MCF 10A (cell line): ENCODE measurements around the gene BANF1. TPM values are rescaled to one million over a fixed set of nuclear protein-coding genes. Genes with fewer than 3 reads are reported as not detected.

Experiments used
- BruUV-seq: library from RNA; stranded (reverse); fragments of 400-500 nt; replicated peaks from 2 replicates; lab custom pipeline; 2021; lab: Mats Ljungman, UMichigan
- CTCF ChIA-PET: fragments of 300-600 bp; sonication (Branson Sonifier 250); formaldehyde crosslinking; extraction: SDS; loops from one replicate; lab custom pipeline; 2021; ENCODE audit warnings: antibody characterized with exemption, inconsistent platforms; lab: Yijun Ruan, JAX
- POLR2A ChIA-PET: fragments of 300-600, 350-650 bp; sonication (Branson Sonifier 250); formaldehyde crosslinking; extraction: SDS; loops from one replicate; lab custom pipeline; 2020; ENCODE audit warnings: antibody characterized with exemption, inconsistent platforms; lab: Yijun Ruan, JAX
- DNase-seq: peaks from one replicate; pipeline ENCODE4 v3.0.0-alpha.2; 2018; ENCODE audit not compliant: unreplicated experiment
- H3K27ac Mint-ChIP-seq: one replicate; pipeline ENCODE4 v1.8.0; 2022; ENCODE audit warnings: mild to moderate bottlenecking, low read depth, mixed read lengths; ENCODE audit not compliant: unreplicated experiment
- H3K27me3 Mint-ChIP-seq: one replicate; pipeline ENCODE4 v1.8.0; 2022; ENCODE audit warnings: mixed read lengths; ENCODE audit not compliant: insufficient read depth, unreplicated experiment
- H3K36me3 Mint-ChIP-seq: one replicate; pipeline ENCODE4 v1.8.0; 2022; ENCODE audit warnings: mild to moderate bottlenecking, moderate library complexity, mixed read lengths; ENCODE audit not compliant: insufficient read depth, unreplicated experiment
- H3K4me1 Mint-ChIP-seq: one replicate; pipeline ENCODE4 v1.8.0; 2022; ENCODE audit warnings: mixed read lengths; ENCODE audit not compliant: insufficient read depth, unreplicated experiment
- H3K4me3 Mint-ChIP-seq: one replicate; pipeline ENCODE4 v1.8.0; 2022; ENCODE audit warnings: mild to moderate bottlenecking, moderate library complexity, mixed read lengths; ENCODE audit not compliant: unreplicated experiment
- H3K9me3 Mint-ChIP-seq: one replicate; pipeline ENCODE4 v1.8.0; 2022; ENCODE audit warnings: mixed read lengths; ENCODE audit not compliant: unreplicated experiment
- intact Hi-C: fragments of 100-400 bp; cut with micrococcal nuclease; formaldehyde crosslinking; loops from 2 replicates; pipeline ENCODE4 v1.14.1; 2022
- total RNA-seq: library from RNA; stranded (reverse); gene quantifications from 2 replicates; pipeline ENCODE4 v1.2.3, GENCODE V29; 2022
- TF ChIP-seq, protein P1 (sequence below): fragments of 200-600 bp; IDR thresholded peaks from one replicate; pipeline ENCODE4 v1.8.0; 2022; ENCODE audit warnings: antibody characterized with exemption, mild to moderate bottlenecking; ENCODE audit not compliant: unreplicated experiment

Gene BANF1
- total RNA-seq, 1 experiment from 2014 or later = 198 TPM

DNA sequence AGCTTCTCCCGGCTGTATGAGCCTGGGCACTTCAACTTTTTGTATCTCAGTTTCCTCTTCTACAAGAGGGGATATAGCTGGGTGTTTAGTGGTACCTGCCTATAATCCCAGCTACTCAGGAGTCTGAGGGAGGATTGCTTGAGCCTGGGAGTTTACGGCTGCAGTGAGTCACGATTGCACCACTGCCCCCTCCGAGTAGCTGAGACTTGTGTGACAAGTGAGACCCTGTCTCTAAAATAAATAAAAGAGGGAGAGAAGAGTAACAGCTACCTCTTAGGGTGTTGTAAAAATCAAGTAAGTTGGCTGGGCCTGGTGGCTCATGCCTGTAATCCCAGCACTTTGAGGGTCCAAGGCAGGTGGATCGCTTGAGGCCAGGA, 34.0 kb downstream of the BANF1 start:
- Mint-ChIP-seq H3K27me3 (peaks cover 17% of the 10 kb centered on the region), H3K9me3 (no peaks in the 10 kb centered on the region), H3K4me1 (no peaks in the 10 kb centered on the region), H3K27ac (no peak overlapping the region), H3K36me3 (no peaks in the 10 kb centered on the region), H3K4me3 (no peak overlapping the region)
- DNase-seq = no peak
- TF ChIP-seq, protein P1, sequence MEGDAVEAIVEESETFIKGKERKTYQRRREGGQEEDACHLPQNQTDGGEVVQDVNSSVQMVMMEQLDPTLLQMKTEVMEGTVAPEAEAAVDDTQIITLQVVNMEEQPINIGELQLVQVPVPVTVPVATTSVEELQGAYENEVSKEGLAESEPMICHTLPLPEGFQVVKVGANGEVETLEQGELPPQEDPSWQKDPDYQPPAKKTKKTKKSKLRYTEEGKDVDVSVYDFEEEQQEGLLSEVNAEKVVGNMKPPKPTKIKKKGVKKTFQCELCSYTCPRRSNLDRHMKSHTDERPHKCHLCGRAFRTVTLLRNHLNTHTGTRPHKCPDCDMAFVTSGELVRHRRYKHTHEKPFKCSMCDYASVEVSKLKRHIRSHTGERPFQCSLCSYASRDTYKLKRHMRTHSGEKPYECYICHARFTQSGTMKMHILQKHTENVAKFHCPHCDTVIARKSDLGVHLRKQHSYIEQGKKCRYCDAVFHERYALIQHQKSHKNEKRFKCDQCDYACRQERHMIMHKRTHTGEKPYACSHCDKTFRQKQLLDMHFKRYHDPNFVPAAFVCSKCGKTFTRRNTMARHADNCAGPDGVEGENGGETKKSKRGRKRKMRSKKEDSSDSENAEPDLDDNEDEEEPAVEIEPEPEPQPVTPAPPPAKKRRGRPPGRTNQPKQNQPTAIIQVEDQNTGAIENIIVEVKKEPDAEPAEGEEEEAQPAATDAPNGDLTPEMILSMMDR = no peak
- POLR2A ChIA-PET = interaction anchor here (0.7 to 1.0 kb wide), 2 partner anchors 15 to 147 kb away, joined by 3 read pairs; no protein-coding TSS in a partner anchor
- no TSS peak for BruUV-seq
- CTCF ChIA-PET = interaction anchor here (0.6 to 2.4 kb wide), 6 partner anchors 9 to 330 kb away, joined by 3 to 32 read pairs (median 3); no protein-coding TSS in a partner anchor
- intact Hi-C loops = no loop called here

DNA sequence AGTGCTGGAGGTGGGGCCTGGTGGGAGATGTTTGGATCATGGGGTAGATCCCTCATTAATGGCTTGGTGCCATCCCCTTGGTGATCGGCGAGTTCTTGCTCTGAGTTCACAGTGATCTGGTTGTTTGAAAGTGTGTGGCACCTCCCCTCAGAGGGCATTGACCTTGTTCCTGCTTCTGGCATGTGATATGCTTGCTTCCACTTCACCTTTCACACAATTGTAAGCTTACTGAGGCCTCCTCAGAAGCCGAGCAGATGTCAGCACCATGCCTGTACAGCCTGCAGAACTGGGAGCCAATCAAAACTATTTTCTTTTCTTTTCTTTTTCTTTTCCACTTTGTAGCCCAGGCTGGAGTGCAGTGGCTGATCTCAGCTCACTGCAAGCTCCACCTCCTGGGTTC, 35.0 kb downstream of the BANF1 start:
- ChIA-PET CTCF (interaction anchor here (0.5 to 1.3 kb wide), 5 partner anchors 9 to 1194 kb away, joined by 3 to 9 read pairs (median 3); no protein-coding TSS in a partner anchor), POLR2A (no interaction called here)
- H3K4me1 Mint-ChIP-seq = no peaks in the 10 kb centered on the region
- DNase-seq = no peak
- peaks cover 17% of the 10 kb centered on the region for H3K27me3 Mint-ChIP-seq
- BruUV-seq = no TSS peak
- H3K36me3 Mint-ChIP-seq = no peaks in the 10 kb centered on the region
- TF ChIP-seq, protein P1 = no peak
- intact Hi-C loops = no loop called here
- H3K27ac Mint-ChIP-seq = no peak overlapping the region
- H3K9me3 Mint-ChIP-seq = no peaks in the 10 kb centered on the region
- H3K4me3 Mint-ChIP-seq = no peak overlapping the region

DNA sequence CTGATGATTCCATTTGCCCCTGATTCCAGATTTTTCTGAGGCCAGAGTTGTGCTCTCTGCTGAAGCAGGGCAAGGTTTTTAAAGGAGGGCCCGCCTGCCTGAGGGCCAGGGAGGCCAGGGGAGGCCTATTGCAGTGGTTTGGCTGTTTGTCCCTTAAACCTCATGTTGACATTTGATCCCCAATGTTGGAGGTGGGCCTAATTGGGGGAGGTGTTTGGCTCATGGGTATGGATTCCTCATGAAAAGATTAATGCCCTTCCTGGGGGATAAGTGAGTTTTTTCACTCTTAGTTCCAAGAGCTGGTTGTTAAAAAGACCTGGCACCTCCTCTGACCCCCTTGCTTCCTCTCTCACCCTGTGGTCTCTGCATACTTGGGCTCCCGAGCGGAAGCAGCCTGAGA, 37.5 kb downstream of the BANF1 start:
- intact Hi-C loops = no loop called here
- no peak for DNase-seq
- no peaks in the 10 kb centered on the region for H3K36me3 Mint-ChIP-seq
- no peak overlapping the region for H3K27ac Mint-ChIP-seq
- H3K4me1 Mint-ChIP-seq = no peaks in the 10 kb centered on the region
- ChIA-PET CTCF (interaction anchor here (0.6 to 1.1 kb wide), 2 partner anchors 18 to 251 kb away, joined by 3 to 4 read pairs; no protein-coding TSS in a partner anchor), POLR2A (no interaction called here)
- TF ChIP-seq, protein P1 = no peak
- peaks cover 10% of the 10 kb centered on the region for H3K27me3 Mint-ChIP-seq
- no peak overlapping the region for H3K4me3 Mint-ChIP-seq
- no peaks in the 10 kb centered on the region for H3K9me3 Mint-ChIP-seq
- BruUV-seq = no TSS peak

DNA sequence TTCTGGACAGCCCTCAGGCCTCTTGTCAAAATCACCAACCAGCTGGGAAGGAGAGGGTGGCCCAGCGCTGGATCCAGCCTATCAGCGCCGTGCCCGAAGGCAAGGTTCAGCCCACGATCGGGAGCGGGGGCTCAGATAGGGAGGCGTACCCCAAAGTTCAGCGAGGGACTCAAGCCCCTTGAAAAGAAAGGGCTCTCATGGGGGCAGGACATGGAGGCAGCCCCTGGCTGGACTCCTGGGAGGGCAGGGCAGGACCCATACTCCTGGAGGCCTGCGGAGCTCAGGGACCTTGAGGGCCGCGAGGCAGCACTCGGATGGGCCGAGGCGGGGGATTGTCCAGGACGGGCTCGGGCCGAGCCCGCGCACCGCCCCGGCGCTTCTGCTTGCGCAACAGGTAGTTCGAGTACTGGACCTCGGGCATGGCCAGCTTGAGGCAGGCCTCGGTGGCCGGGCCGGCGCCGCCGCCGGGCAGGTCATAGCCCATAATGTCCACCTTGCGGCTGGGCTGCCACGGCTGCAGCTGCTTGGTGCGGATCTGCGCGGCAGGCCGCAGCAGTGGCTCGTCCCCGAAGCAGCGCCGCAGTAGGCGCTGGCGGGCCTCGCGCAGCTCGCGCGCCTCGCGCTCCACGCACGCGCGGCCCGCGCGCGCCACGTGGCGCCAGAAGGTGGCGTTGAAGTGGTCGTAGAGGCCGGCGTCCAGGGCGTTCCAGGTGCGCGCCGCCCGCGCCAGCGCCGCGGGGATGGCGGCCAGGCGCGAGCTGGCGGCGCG, 40.1 kb downstream of the BANF1 start:
- TF ChIP-seq, protein P1 = no peak
- DNase-seq = no peak
- CTCF ChIA-PET = interaction anchor here (0.6 to 1.5 kb wide), 2 partner anchors 20 to 287 kb away, joined by 3 to 5 read pairs; no protein-coding TSS in a partner anchor
- no TSS peak for BruUV-seq
- Mint-ChIP-seq H3K4me1 (no peaks in the 10 kb centered on the region), H3K9me3 (no peaks in the 10 kb centered on the region), H3K27ac (no peak overlapping the region), H3K36me3 (no peaks in the 10 kb centered on the region), H3K27me3 (no peaks in the 10 kb centered on the region), H3K4me3 (no peak overlapping the region)
- intact Hi-C loops = no loop called here
- POLR2A ChIA-PET = no interaction called here
